MV-4-11 (cell line): Measurements from ENCODE around the gene SERPINA3.

Experiments used
- DNase-seq: peaks from one replicate; lab custom pipeline; 2025; lab: John Stamatoyannopoulos, UW

Gene SERPINA3

DNA sequence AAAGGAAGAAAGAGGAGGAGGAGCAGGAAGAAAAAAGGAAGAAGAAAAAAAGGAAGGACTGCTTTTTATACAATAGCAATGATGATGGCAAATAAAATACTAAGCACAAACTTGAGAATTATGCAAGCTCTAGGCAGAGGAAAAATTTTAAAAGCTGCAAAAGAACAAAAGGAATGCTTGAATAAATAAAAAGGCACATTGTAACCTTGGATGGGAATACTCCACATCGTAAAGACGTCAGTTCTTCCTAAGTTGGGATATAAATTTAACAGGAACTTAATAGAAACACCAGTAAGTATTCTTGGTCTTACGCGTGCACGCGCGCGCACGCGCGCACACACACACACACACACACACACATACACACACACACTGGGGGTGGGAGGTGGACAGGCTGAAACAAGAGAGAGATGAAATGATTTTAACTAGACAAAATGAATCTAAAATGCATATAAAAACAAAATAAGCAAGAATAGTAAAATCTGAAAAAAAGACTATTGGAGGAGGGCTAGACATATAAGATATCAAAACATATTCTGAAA is 43.0 kb downstream of the SERPINA3 start:
- DNase-seq, result no peak

DNA sequence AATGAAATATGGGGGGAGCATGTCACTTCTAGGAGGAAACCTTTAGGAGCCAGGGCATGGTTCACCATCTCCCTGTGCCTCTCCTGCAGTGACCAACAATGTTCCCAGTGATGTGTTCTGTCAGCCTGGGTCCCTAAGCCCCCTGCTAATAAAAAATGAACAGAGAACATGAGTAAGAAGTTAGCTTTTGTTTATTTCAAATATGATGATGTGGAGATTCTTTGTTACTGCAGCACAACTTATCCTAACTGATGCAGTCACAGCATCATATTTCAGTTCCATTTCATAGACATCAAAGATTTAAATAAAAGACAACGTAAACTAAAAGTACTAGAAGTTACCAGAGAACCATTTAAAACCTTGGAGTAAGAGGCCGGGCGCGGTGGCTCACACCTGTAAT is 43.9 kb downstream of the SERPINA3 start:
- DNase-seq, result no peak

DNA sequence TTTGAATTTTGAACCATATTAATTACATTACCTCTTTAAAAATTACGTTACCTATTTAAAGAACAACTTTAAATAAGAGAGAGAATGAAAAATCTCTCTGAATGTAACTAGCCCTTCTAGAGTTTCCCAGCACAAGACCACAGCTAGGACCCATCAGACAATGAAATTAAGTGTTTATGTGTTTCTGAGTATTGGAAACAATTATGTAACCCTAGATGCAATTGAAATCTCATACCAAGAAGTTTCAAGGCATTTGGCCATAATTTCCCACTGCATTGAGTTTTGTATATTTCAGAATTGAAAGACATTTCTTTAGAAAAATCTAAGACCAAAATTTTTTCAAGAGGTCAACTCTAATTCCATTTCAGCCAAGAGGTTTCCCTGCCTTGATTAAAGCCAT is 47.1 kb downstream of the SERPINA3 start:
- no peak for DNase-seq

DNA sequence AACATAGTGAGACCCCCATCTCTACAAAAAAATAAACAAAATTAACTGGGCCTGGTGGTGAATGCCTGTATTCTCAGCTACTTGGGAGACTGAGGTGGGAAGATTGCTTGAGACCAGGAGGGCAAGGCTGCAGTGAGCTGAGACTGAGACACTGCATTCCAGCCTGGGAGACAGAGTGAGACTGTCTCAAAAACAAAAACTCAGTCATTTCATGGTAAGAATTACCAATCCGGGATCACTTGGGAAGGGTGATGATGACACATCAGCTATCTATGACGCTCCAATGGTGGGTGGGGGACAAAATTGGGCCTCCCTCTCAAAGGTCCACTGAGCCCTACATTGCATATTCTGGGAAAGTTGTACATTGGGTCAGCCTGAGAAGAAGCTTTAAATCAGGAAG is 47.7 kb downstream of the SERPINA3 start:
- DNase-seq, result no peak

DNA sequence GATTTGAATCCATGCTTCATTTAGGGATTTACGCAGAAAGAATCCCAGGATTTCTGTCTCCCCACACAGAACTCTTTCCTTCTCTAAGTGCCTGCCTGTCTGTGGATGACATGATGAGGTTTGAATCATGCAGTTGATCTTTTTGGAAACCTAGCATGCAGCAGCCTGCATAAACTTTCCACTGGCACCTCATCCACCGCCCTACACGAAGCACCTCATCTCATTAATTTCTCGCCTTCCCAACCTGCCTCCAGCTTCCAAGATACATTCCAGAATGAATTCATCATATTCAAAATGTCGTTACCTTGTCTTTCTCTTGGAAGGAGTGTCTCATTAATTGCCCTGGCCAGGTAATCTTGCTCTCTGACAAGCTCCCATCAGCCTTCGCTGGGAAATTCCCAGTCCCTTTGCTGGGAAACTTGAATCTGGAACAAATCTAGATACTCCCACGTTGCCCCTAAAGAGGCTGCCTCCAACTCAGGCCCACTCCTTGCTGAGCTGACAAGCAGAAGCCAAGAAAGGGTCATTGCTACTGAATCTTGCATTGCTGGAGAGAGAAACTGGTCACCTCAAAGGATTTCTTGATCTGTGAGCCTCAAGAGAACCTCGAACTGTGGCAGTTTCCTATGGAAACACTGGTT is 48.2 kb downstream of the SERPINA3 start:
- DNase-seq, result no peak

DNA sequence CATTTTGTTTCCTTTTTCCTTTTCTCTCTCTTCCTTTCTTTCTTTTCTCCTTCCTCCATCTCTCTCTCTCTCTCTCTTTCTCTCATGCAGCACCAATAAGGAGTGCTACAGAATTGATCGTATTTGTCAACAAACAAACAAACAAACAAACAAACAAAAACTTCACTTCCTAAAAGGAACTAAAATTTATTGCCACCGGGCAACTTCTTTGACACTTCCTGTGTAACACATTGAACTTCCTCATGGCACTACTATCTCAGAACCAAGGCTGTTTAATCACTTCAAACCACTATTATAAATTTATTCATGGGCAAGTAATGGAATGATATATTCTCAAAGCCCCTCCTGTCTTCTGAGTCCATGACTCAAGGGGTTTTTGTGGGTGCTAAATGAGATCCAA is 51.3 kb downstream of the SERPINA3 start:
- DNase-seq, result peak; percentile 51

DNA sequence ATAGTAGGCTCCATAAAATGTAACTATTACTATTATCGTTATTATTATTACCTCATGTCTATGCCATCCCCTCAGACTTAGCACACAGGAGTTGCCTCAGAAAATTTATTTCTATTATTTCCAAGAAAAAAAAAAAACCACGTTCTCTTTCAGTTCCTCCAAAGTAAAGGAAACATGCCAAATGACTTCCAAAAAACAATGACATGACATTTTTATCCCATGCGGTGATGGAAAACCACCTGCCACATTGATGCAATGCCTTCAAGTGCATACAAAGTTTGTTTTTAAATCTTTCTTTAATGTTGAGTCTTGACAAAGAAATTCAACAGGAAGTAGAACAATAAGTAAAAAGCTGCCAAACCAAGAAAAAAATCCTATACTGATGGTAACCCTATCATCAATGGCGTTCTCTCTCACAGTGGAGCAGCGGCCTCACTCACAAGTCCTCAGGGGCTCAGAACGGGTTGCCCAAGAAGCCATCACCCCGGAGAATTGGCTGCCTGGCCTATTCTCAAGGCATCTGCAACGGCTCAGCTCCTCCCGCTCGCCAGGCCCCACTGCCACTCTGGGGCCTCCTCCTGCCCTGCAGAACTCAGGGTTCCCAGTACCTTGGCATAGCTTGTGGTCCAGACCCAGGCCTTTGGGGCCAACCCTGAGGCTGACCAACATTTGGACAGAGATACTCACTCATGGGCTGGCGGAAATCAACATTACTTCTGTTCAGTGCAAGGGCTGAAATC is 51.9 kb downstream of the SERPINA3 start:
- peak; percentile 90 for DNase-seq

DNA sequence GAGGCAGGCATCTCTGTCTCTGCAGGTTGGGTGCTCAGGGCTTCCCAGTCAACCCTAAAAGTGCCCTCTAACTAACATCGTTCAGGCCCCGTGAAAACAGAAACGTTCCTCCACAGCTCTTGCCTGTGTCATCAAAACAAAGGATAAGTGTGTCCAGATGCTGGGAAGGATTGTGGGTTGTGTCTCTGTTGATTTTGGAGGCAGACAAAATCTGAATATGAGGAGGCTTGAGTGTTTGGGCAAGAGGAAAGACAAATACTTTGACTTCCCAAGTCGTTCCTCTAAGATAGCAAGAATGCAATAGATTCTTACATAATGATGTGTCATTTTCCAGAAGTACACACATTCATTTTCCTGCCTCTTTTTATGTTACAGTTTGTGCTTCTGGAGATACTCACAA is 52.9 kb downstream of the SERPINA3 start:
- no peak for DNase-seq

DNA sequence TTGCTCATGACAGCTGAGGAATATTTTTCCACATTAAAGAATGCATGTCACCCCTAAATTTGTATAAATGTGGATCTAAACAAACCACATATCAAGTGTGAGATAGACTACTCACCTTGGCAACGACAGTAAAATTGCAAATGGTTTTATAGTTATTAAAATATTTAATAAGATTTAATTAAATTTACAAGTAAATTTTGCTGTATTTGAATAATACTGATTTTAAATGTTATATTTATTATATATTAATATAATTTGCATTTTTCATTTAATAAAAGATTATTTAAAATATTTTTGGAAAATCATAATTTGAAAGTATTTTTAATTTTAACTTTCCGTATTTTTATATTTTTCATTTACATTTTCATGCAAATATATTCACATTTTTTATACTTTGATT is 53.4 kb downstream of the SERPINA3 start:
- DNase-seq, result no peak

DNA sequence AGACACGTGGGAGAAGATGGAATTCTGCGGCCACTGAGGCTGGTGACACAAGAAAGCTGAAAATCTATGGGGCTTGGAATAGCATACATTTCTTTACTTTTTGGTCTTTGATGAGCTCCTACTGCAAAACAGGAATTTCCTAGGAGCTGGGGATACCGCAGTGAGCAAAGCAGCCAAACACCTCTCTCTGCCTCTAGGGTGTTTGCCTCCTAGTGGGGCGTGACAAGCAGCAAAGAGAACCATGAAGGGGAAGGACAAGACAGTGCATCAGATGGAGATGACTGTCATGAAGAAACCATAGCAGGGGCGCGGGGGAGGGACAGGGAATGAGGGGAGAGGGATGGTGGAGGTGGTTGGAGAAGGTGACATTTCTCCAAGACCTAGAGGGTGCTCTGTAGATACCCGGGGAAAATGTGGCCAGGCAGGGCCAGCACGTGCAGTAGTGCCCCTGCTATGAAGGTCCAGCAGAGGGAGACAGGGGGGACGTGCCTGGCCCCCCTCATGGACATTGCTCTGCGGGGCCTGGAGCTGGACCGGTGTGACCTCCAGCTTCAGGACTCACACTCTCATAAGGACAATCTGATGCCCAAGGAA is 58.6 kb downstream of the SERPINA3 start:
- no peak for DNase-seq

DNA sequence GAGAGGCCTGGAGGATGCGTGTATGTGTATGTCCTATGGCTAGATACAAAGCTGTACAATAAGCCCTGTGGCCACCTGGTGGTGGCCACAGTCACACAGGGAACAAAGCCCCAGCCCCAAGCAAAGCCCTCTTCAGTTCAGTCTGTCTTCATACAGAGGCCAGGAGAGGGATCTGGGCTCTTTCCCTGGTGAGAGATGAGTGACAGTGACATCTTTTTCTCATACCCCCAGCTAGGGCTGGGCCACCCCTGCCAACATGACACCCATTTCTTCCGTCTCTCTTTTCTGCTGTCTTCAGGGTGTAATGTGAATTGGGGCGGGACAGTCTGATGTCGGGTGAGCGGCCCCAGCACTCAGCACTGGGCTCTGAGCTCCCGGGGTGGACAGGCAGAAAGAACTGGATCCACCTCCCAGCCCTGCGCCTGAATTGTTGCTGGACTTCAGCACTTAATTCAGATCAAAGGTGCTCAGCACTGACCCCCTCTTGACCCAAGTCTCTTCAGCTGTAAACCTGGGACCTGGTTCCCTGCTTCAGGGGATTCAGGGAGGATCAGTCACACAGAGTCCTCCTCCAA is 59.8 kb downstream of the SERPINA3 start:
- no peak for DNase-seq

DNA sequence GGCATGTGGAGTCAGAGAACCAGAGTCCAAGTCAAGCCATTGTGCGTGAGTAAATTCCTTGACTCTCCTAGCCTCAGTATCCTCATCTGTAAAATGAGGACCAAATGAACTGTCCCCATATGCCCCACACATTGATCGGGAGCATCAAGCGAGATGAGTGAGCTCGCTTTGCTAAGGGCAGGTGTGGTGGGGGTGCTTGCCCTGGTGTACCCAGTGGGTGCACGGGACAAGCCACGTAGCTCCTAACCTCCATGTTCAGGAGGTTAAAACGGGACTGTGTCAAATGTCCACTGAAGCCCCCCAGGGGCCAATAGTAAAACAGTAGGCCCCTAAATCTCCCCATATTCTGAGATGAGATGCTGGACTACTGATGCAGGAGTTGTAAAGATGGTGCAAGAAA is 60.9 kb downstream of the SERPINA3 start:
- DNase-seq, result no peak
